SK-N-SH (cell line): Measurements from ENCODE around the gene NTMT2.

Experiments used
- EP300 ChIP-seq, 2 experiments: IDR thresholded peaks; 2 replicates each; pipeline versions ENCODE4 v1.4.0 to v1.6.1; 2012; ENCODE audit warnings: borderline replicate concordance in 1 of 2, low read depth in 1 of 2, low read length in 1 of 2
- FOXM1 ChIP-seq: IDR thresholded peaks from 2 replicates; pipeline ENCODE4 v1.4.0; 2012; ENCODE audit warnings: low read depth, mild to moderate bottlenecking
- POLR2AphosphoS5 ChIP-seq: IDR thresholded peaks from 2 replicates; pipeline ENCODE4 v1.6.1; 2012; ENCODE audit warnings: low read depth, low read length
- RAD21 ChIP-seq: IDR thresholded peaks from 2 replicates; pipeline ENCODE4 v1.6.1; 2012; ENCODE audit warnings: mild to moderate bottlenecking, low read length
- RCOR1 ChIP-seq: fragments of 150-350 bp; IDR thresholded peaks from 2 replicates; pipeline ENCODE4 v1.6.1; 2017; ENCODE audit warnings: antibody characterized with exemption, low read length
- TF ChIP-seq, protein P1 (sequence below): fragments of 200-600 bp; sonication (generic); IDR thresholded peaks from 2 replicates; pipeline ENCODE4 v1.6.1; 2017; ENCODE audit warnings: antibody characterized with exemption, mild to moderate bottlenecking, moderate library complexity
- TF ChIP-seq, protein P2 (sequence below): IDR thresholded peaks from 2 replicates; pipeline ENCODE4 v1.6.1; 2012; ENCODE audit warnings: mild to moderate bottlenecking, low read depth, low read length, moderate library complexity

DNA sequence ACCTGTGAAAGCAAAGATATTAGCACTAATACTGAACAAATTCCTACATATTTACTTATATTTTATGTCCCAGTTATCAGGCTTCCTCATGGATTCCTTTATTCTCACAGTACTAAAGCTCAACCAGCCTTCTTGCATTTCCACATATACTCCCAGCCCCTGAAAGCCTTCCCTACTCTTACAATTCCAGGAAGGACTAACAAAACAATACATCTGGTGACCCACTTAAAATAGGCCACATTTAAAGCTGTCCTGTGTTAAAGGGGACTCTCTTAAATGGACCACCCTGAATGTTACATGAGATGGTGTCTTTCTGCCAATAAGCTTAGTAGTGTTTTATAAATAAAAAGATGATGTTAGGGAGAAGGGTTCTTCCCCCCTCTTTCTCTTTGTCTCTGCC is 54.4 kb downstream of the NTMT2 start:
- TF ChIP-seq, protein P1, sequence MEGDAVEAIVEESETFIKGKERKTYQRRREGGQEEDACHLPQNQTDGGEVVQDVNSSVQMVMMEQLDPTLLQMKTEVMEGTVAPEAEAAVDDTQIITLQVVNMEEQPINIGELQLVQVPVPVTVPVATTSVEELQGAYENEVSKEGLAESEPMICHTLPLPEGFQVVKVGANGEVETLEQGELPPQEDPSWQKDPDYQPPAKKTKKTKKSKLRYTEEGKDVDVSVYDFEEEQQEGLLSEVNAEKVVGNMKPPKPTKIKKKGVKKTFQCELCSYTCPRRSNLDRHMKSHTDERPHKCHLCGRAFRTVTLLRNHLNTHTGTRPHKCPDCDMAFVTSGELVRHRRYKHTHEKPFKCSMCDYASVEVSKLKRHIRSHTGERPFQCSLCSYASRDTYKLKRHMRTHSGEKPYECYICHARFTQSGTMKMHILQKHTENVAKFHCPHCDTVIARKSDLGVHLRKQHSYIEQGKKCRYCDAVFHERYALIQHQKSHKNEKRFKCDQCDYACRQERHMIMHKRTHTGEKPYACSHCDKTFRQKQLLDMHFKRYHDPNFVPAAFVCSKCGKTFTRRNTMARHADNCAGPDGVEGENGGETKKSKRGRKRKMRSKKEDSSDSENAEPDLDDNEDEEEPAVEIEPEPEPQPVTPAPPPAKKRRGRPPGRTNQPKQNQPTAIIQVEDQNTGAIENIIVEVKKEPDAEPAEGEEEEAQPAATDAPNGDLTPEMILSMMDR: no peak
- TF ChIP-seq, protein P2, sequence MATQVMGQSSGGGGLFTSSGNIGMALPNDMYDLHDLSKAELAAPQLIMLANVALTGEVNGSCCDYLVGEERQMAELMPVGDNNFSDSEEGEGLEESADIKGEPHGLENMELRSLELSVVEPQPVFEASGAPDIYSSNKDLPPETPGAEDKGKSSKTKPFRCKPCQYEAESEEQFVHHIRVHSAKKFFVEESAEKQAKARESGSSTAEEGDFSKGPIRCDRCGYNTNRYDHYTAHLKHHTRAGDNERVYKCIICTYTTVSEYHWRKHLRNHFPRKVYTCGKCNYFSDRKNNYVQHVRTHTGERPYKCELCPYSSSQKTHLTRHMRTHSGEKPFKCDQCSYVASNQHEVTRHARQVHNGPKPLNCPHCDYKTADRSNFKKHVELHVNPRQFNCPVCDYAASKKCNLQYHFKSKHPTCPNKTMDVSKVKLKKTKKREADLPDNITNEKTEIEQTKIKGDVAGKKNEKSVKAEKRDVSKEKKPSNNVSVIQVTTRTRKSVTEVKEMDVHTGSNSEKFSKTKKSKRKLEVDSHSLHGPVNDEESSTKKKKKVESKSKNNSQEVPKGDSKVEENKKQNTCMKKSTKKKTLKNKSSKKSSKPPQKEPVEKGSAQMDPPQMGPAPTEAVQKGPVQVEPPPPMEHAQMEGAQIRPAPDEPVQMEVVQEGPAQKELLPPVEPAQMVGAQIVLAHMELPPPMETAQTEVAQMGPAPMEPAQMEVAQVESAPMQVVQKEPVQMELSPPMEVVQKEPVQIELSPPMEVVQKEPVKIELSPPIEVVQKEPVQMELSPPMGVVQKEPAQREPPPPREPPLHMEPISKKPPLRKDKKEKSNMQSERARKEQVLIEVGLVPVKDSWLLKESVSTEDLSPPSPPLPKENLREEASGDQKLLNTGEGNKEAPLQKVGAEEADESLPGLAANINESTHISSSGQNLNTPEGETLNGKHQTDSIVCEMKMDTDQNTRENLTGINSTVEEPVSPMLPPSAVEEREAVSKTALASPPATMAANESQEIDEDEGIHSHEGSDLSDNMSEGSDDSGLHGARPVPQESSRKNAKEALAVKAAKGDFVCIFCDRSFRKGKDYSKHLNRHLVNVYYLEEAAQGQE: no peak
- TF ChIP-seq EP300 (IDR thresholded peaks at IDR 0.05; ENCODE audit: borderline replicate concordance in 1 of 2, low read depth in 1 of 2, low read length in 1 of 2) (no peak), RAD21 (no peak), POLR2AphosphoS5 (no peak), RCOR1 (no peak), FOXM1 (no peak)
